K562 (cell line): ENCODE results near the gene SH2B2. TPM values are rescaled to one million over a fixed set of nuclear protein-coding genes. Genes with fewer than 3 reads are reported as not detected.
"Not testable (repeated sequence)": the region's sequence is repeated elsewhere in the genome, so short reads cannot be mapped to it uniquely, and the experiment has no call there.

Experiments used
- ATAC-seq: fragments of 200-7000 bp; cut with Tn5 transposase; 3 replicates; pipeline ENCODE4 v1.9.1; 2020; ENCODE audit warnings: moderate library complexity
- BruUV-seq: library from RNA; stranded (reverse); fragments of 400-500 nt; replicated peaks from 2 replicates; lab custom pipeline; 2021; lab: Mats Ljungman, UMichigan
- CTCF ChIA-PET: fragments of 300-600 bp; formaldehyde crosslinking; extraction: SDS; loops from one replicate; lab custom pipeline; 2021; ENCODE audit warnings: low intra/inter-chr PET ratio; lab: Yijun Ruan, JAX
- POLR2A ChIA-PET: fragments of 300-600, 350-650 bp; sonication (Branson Sonifier 250); formaldehyde crosslinking; extraction: SDS; loops from one replicate; lab custom pipeline; 2021; ENCODE audit warnings: antibody characterized with exemption, inconsistent platforms; lab: Yijun Ruan, JAX
- DNase-seq, 4 experiments: peaks; one replicate each; pipeline versions ENCODE4 v3.0.0 to v3.0.0-alpha.2; 2011 to 2018; ENCODE audit warnings: low spot score in 3 of 4, mixed read lengths in 3 of 4; ENCODE audit errors: extremely low read depth in 1 of 4
- FAIRE-seq: peaks from 2 replicates; lab custom pipeline; 2011; peaks lifted over from hg19 to GRCh38; lab: Jason Lieb, UNC
- H2AFZ ChIP-seq: 2 replicates; pipeline ENCODE4 v1.6.0; 2011; ENCODE audit warnings: low read depth, low read length, control low read depth, inconsistent platforms
- H3K27ac ChIP-seq: fragments of 200-600 bp; 3 replicates; pipeline ENCODE4 v1.8.0; 2011; ENCODE audit warnings: low read depth, mild to moderate bottlenecking, control low read depth, inconsistent platforms, low read length, moderate library complexity, mixed read lengths; ENCODE audit errors: extremely low read depth
- H3K27me3 ChIP-seq, 2 experiments: fragments of 300-600 bp in 1 of 2; 2 replicates in 1 of 2; 3 replicates in 1 of 2; pipeline versions ENCODE4 v1.6.0 to v1.8.0; 2011; ENCODE audit warnings: inconsistent platforms in 2 of 2, low read length in 2 of 2, mild to moderate bottlenecking in 1 of 2, mixed read lengths in 1 of 2, moderate library complexity in 1 of 2; ENCODE audit not compliant: control insufficient read depth in 2 of 2, insufficient read depth in 2 of 2
- H3K36me3 ChIP-seq: fragments of 300-600 bp; 3 replicates; pipeline ENCODE4 v1.8.0; 2011; ENCODE audit warnings: mild to moderate bottlenecking, low read length, inconsistent platforms; ENCODE audit not compliant: control insufficient read depth, insufficient read depth
- H3K4me1 ChIP-seq, 2 experiments: fragments of 200-600 bp in 1 of 2; replicated peaks in 1 of 2; 2 replicates in 1 of 2; 3 replicates in 1 of 2; pipeline versions ENCODE4 v1.5.1 to v1.8.0; 2011; ENCODE audit warnings: inconsistent platforms in 2 of 2, low read length in 2 of 2, mild to moderate bottlenecking in 1 of 2, mixed read lengths in 1 of 2, moderate library complexity in 1 of 2; ENCODE audit not compliant: control insufficient read depth in 2 of 2, insufficient read depth in 2 of 2
- H3K4me2 ChIP-seq: 2 replicates; pipeline ENCODE4 v1.6.1; 2011; ENCODE audit warnings: low read length, control low read depth, inconsistent platforms, mixed read lengths; ENCODE audit not compliant: insufficient read depth
- H3K4me3 ChIP-seq: fragments of 200-600 bp; sonication (generic), shearing (Covaris generic); 2 replicates; pipeline ENCODE4 v1.5.1; 2016; ENCODE audit warnings: control low read depth, inconsistent platforms
- H3K79me2 ChIP-seq: fragments of 200-600 bp; 3 replicates; pipeline ENCODE4 v1.8.0; 2011; ENCODE audit warnings: low read length, inconsistent platforms; ENCODE audit not compliant: control insufficient read depth, insufficient read depth
- H3K9ac ChIP-seq, 2 experiments: 2 replicates each; pipeline versions ENCODE4 v1.6.0 to v1.6.1; 2011; ENCODE audit warnings: low read depth in 2 of 2, low read length in 2 of 2, control low read depth in 1 of 2, inconsistent platforms in 1 of 2, mild to moderate bottlenecking in 1 of 2, mixed read lengths in 1 of 2; ENCODE audit not compliant: insufficient read depth in 1 of 2
- H3K9me1 ChIP-seq: one replicate; pipeline ENCODE4 v1.6.0; 2011; ENCODE audit warnings: inconsistent platforms, mild to moderate bottlenecking, low read length, moderate library complexity; ENCODE audit not compliant: control insufficient read depth, insufficient read depth
- H3K9me3 ChIP-seq: replicated peaks from 2 replicates; pipeline ENCODE4 v1.5.1; 2011; ENCODE audit warnings: low read depth, low read length, inconsistent platforms; ENCODE audit not compliant: control insufficient read depth, insufficient read depth
- H4K20me1 ChIP-seq: replicated peaks from 2 replicates; pipeline ENCODE4 v1.6.1; 2011; ENCODE audit warnings: low read length, inconsistent platforms, mixed read lengths; ENCODE audit not compliant: control insufficient read depth, insufficient read depth
- WGBS: fragments of 100-300 bp; shearing (Covaris generic); methylation state at CpG from one replicate; pipeline ENCODE4 v1.1.6; 2016; ENCODE audit warnings: low coverage, mixed read lengths; ENCODE audit not compliant: insufficient coverage; ENCODE audit errors: missing lambda C conversion rate; 5-methylcytosine and 5-hydroxymethylcytosine counted together
- in situ Hi-C: fragments of 300-500 bp; cut with MboI; formaldehyde crosslinking; loops from 4 replicates; pipeline ENCODE4 v1.15.0; 2018; ENCODE audit warnings: inconsistent platforms, mixed read lengths
- intact Hi-C: fragments of 100-400 bp; cut with micrococcal nuclease; formaldehyde crosslinking; loops from 2 replicates; pipeline ENCODE4 v1.14.2; 2022
- polyA plus RNA-seq, 8 experiments: library from polyadenylated mRNA; depleted of rRNA in 4 of 8; stranded (reverse) in 5 of 8; unstranded in 3 of 8; fragments of >200 nt; fragmentation: Nextera tagmentation in 2 of 8; fragmentation: Illumina TruSeq in 1 of 8; extraction: Ambion mirVana in 2 of 8; extraction: Trizol in 1 of 8; gene quantifications; 2 replicates each; pipeline versions ENCODE4 v1.2.1 to v1.2.3, GENCODE V29; 2011 to 2014; ENCODE audit warnings: inconsistent platforms in 1 of 8, missing spikeins in 1 of 8
- total RNA-seq, 7 experiments: library from RNA; depleted of rRNA in 6 of 7; stranded (reverse); fragments of >200 nt in 6 of 7; fragmentation: Illumina TruSeq in 2 of 7; extraction: Trizol in 2 of 7; gene quantifications; 2 replicates each; pipeline versions ENCODE4 v1.2.1 to v1.2.3, GENCODE V29; 2011 to 2021; ENCODE audit warnings: low replicate concordance in 1 of 7

SH2B2 gene
- total and polyA plus RNA-seq, 9 of the 15 experiments (the other 6 are each of a cell fraction or from before 2014, with no cell fraction given), result 0.03 to 0.89 (median 0.07) TPM; not detected in 4

DNA sequence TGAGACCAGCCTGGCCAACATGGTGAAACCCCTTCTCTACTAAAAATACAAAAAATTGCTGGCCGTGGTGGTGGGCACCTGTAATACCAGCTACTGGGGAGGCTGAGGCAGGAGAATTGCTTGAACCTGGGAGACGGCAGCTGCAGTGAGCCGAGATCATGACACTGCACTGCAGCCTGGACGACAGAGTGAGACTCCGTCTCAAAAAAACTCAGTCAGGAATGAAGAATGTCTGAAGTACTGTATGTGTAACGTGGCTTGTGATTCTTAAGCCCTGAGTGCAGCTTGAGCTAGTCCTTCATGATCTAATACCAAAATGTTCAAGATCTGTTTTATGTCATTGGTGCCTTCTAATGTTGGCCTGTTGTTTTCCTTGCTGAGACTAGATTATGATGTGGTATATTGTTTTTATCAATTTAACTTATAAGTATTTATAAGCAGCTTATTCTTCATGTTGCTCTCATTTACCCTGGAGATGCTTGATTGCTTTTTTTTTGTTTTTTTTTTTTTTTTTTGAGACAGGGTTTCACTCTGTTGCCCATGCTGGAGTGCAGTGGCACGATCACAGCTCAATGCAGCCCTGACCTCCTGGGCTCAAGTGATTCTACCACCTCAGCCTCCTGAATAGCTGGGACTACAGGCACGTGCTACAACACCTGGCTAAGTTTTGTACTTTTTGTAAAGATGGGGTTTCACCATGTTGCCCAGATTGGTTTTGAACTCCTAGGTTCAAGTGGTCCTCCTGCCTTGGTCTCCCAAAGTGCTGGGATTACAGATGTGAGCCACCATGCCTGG, 44.2 kb downstream of the SH2B2 start:
- DNase-seq, POLR2A ChIA-PET, H3K4me1 ChIP-seq, H3K36me3 ChIP-seq, H3K79me2 ChIP-seq, H4K20me1 ChIP-seq, FAIRE-seq, intact Hi-C loops, in situ Hi-C loops, ATAC-seq, H3K27ac ChIP-seq, H3K9ac ChIP-seq, CTCF ChIA-PET, H2AFZ ChIP-seq, BruUV-seq, H3K9me1 ChIP-seq, H3K4me2 ChIP-seq, H3K9me3 ChIP-seq, H3K4me3 ChIP-seq: not testable (repeated sequence)
- peaks cover 24% of the 10 kb centered on the region in 2 experiments; a peak in 4 of 5 replicates for H3K27me3 ChIP-seq
- 5% methylated on average over 8 of the region's 8 CpGs for WGBS

DNA sequence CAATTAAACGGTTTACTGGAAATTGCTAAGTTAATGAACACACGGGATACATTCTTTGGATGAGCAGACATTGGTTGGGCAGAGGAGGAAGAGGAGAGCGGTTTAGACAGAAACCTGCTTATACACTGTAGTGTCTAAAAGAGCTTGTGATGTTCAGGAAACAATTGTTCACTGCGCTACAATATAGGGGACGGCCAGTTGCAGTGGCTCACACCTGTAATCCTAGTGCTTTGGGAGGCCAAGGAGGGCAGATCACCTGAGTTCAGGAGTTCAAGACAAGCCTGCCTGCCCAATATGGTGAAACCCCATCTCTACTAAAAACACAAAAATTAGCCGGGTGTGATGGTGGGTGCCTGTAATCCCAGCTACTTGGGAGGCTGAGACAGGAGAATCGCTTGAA, 48.9 kb downstream of the SH2B2 start:
- H3K36me3 ChIP-seq, H3K9ac ChIP-seq, CTCF ChIA-PET, intact Hi-C loops, H4K20me1 ChIP-seq, in situ Hi-C loops, H3K9me3 ChIP-seq, H3K27ac ChIP-seq, POLR2A ChIA-PET, H3K4me1 ChIP-seq, H3K9me1 ChIP-seq, H3K79me2 ChIP-seq, H2AFZ ChIP-seq, DNase-seq, H3K4me2 ChIP-seq, BruUV-seq, FAIRE-seq, H3K27me3 ChIP-seq, H3K4me3 ChIP-seq, ATAC-seq: not testable (repeated sequence)
- 19% methylated on average over 7 of the region's 7 CpGs for WGBS

DNA sequence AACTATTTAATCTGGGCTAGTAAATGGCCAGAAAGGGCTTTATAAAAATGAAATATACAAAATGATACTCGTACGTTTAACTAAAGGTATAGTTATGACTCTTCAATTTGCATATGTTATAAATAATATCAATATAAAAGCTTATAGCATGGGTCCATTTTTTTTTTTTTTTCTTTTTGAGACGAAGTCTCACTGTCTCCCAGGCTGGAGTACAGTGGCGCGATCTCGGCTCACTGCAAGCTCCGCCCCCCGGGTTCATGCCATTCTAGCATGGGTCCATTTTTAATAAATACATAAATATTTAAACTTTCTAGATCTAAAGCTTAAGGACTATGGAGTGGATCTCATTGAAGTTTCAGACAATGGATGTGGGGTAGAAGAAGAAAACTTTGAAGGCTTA, 50.3 kb downstream of the SH2B2 start:
- POLR2A ChIA-PET, H3K4me2 ChIP-seq, H2AFZ ChIP-seq, H4K20me1 ChIP-seq, CTCF ChIA-PET, H3K9me1 ChIP-seq, in situ Hi-C loops, H3K4me3 ChIP-seq, H3K36me3 ChIP-seq, H3K79me2 ChIP-seq, ATAC-seq, H3K9ac ChIP-seq, BruUV-seq, H3K27ac ChIP-seq, DNase-seq, H3K27me3 ChIP-seq, H3K4me1 ChIP-seq, H3K9me3 ChIP-seq, intact Hi-C loops, FAIRE-seq: not testable (repeated sequence)
- WGBS, result no CpG with 5 or more reads among the region's 8 CpGs

DNA sequence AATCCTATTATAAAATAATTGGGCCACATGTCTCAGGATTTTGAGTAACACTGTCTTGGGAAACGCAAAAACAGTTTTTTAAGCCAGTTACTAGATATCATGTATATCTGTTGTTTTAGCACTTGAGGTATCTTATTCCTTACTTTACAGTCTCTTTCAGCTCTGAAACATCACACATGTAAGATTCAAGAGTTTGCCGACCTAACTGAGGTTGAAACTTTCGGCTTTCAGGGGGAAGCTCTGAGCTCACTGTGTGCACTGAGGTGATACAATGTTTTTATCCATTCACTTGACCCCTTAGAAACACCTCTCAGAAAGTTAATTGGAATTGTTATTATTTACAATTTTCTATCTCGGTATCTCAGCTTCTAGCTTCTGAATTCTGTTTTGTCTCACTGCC, 50.8 kb downstream of the SH2B2 start:
- H3K9ac ChIP-seq, in situ Hi-C loops, FAIRE-seq, H3K4me3 ChIP-seq, H3K27ac ChIP-seq, H4K20me1 ChIP-seq, H3K79me2 ChIP-seq, H3K9me3 ChIP-seq, ATAC-seq, H3K9me1 ChIP-seq, H3K27me3 ChIP-seq, intact Hi-C loops, BruUV-seq, DNase-seq, H3K4me1 ChIP-seq, POLR2A ChIA-PET, H2AFZ ChIP-seq, H3K36me3 ChIP-seq, H3K4me2 ChIP-seq, CTCF ChIA-PET: not testable (repeated sequence)
- 5% methylated on average over 4 of the region's 4 CpGs for WGBS
